ENCODE results near the gene ITSN1.
"Not testable (repeated sequence)": the region's sequence is repeated elsewhere in the genome, so short reads cannot be mapped to it uniquely, and the experiment has no call there.

ITSN1 gene

DNA sequence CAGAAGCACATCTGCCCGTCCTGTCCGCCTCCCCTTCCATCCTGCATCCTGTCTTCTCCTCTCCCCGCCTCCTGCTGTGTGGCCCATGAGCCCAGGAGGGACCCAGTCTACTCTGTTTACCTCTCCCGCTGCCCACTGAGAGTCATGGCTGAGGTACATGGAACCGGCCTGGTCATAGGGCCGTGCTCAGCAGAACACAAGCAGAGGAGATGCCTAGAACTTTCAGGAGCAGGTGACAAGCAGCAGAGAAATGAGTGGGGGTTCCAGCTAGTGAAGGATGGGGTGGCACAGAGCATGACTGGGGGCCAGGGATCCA is 202.5 kb downstream of the ITSN1 start:
- DNase-seq = no peak

DNA sequence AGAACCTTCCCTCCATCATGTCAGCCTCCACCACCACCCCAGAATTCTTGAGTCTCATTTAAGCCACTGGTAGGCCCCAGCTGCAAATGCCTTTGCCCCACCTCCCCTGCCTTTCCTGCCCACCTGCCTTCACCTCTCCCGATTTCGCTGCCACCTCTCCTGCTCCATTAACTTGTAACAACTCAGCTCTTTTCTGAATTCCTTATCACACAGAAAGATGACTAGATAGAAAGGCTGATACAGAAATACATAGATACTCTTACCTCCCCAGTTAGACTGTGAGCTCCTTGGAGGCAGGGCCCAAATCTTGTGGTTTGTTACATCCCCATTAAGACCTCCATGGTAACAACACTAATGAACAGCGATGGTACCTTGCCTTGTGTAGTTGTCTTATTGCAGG is 203.8 kb downstream of the ITSN1 start:
- DNase-seq = no peak

DNA sequence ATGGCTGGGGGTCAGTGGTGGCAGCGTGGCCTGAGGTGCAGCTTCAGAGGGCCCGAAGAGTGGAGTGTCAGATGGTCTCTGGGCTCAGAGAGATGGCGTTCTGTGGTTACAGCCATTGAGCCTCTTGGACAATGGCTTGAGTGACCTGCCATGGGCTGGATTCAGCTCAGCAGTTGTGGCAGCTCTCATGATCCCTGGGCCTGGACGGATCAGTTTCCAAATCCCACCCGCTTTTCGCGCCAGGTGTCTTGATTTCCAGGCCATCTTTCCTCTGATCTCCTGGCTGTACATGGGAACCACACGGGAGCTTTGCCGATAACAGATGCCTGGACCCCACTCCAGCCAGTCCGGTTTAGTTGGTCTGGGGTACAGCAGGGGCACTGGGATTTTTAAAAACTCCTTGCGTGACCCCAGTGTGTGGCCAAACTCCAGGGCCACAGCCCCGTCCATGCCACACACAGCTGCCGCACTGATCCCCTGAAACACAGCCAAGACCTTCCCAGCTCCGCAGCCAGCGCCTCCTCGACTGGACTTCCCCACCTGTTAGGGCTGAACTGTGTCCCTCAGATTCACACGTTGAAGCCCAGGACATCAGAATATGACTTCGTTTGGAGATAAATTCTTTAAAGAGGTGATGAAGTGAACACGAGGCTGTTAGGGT is 205.4 kb downstream of the ITSN1 start:
- no peak for DNase-seq

DNA sequence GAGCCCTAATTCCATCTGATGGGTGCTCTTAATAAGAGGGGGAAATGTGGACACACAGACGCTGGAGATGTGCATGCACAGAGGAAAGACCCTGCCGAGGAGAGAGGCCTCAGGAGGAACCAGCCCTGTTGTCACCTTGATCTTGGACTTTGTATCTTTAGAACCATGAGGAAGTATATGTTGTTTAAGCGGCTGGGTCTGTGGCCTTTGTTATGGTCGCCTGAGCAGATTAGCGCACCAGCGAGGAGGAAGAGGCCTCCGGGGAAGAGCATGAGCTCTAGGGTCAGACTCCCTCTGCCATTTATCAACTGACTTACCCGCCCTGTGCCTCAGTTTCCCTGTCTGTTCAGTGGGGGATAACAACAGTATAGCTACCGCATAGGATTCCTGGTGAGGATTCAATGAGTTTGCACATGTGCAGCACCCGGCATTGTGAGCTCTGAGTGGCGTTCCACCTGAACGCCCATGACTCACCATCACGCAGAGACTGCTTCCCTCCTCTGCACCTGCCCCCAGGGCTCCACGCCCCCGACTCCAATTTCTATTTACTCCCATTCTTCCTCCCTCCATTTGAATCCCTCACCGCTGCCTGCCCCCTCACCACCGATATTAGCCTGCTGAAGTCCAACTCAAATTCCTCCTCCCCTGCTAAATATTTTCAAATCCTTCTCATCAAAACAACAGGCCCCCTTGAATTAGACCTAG is 206.1 kb downstream of the ITSN1 start:
- no peak for DNase-seq

DNA sequence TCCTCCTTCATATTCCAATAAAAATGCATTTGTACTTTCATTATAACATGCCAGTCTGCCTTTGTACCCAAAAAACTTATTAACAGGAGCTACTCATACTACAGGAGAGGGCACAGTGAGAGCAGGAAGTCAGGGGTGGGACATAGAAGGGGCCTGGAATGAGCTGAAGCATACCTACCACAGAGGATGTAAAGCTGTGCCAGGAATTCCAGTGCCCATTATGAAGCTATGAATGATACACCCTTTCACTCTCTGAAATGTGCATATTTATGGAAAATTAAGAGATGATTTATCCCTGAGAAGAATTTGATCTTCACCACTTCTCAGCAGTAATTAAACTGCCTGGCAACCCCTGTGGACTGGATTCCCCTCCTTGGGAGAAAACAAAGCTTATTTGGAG is 207.5 kb downstream of the ITSN1 start:
- no peak for DNase-seq

DNA sequence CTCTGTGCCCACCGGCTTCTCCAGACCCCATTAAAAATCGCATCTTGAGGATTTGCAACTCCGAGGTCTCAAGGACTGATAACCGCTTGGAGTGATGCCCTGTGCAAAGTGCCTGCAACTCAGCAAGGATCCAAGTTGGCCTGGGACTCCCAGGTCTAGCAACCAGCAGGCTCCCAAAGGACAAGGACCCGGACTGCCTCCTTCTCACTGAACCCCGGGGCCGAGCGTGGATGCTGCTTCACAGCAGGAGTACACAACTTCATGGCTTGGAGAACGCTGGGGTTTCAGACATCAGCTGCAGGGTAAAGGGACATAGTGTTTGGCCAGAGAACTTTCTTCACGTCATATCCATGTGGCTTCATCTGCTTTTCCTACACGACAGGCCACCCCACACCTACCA is 208.1 kb downstream of the ITSN1 start:
- DNase-seq = no peak

DNA sequence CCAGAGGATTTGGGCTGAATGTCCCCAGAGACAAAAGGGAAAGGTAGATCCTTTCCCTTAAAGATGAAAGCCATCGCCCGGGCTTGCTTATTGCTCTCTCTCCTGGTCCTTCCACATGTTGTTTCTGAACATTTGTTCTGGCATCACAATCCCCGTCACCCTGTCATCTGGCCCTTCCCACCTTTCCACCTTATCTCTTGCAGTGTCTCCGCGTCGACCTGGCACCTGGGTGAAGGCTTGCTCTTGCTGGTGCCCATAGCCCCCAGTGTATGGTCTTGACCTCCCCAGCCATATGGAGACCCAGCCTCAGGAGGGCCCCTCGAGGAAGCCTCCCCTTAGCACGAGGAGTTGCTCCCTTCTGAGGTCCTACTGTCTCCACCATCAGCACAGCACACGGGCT is 208.7 kb downstream of the ITSN1 start:
- DNase-seq = no peak

DNA sequence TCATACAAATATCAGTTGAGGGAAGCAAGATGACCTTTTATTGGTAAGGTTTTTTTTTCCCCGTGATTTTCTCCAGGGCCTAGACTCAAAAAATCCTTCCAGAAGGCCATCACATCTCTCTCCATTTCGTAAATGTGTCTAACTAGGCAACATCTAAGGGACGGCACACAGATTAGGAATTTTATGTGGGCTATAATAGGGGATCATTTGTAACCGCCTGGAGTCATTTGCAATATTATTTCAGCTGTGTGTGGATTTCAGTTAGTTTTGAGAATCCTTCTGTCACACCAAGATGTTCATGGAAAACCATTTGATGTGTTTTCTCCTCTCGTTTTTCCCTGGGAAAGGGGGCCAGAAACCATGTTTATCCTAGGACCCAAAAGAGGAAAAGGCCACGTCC is 210.2 kb downstream of the ITSN1 start:
- no peak for DNase-seq

DNA sequence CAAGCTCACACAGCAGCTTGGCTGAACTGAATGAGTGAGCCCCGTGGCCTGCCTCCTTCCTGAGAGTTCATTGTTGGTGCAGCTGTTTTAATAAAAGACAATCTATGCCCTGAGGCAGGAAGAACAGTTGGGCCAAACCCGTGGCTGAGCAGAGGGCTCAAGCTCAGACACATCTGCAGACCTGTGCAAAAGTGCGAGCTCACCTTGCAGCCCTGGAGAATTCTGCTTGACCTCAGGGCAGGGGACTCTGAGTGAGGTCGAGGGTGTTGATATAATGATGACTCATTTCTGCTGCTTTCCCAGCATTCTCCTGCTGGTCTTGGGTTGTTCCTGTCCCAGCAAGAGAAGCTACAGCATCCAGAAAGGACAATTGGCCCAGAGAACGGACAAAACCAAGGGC is 212.3 kb downstream of the ITSN1 start:
- no peak for DNase-seq

DNA sequence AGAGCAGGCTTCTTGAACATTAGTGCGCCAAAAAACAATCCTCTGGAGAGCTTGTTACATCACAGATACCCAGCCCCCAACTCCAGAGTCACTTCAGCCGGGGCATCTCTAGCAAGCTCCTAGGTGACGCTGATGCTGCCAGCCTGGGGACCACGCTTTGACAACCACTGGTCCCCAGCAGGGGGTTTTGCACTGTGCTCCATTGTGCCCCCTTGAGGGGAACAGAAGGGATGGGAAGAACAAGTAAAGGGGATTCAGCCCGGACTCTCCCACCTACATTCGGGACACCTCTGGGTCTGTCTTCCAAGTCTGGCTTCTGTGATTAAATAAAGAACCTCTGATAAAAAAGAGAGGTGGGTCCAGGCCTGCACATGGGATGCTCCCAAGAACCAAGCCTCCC is 212.9 kb downstream of the ITSN1 start:
- DNase-seq = no peak

DNA sequence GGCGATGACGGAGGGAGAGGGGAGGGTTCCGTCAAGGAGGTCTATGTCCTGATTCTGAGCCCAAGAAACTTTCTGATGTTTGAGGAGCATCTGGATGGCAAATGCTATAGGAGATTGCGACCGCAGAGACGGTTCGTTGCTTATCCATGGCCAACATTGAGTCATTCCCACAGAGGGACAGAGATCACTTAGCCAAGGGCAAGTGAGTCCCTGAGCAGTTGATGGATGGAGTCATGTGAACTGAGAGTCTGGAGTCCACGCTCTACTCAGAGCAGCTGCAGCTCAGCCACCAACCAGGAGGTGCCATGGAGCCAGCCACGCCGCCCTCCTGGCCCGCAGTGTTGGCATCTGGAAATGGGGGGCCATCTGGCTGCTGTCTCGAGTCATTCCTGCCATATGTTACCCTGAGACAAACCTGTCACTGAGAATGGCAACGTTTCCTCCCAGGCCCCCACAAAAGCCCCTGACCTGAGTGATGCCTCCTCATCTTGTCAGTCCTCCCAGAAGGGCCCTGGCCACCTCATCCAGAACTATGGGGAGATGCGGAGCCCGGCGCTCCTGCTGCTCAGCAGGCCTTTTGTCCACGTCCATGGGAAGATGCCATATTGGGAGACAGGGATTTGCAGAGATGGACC is 214.7 kb downstream of the ITSN1 start:
- DNase-seq = no peak

DNA sequence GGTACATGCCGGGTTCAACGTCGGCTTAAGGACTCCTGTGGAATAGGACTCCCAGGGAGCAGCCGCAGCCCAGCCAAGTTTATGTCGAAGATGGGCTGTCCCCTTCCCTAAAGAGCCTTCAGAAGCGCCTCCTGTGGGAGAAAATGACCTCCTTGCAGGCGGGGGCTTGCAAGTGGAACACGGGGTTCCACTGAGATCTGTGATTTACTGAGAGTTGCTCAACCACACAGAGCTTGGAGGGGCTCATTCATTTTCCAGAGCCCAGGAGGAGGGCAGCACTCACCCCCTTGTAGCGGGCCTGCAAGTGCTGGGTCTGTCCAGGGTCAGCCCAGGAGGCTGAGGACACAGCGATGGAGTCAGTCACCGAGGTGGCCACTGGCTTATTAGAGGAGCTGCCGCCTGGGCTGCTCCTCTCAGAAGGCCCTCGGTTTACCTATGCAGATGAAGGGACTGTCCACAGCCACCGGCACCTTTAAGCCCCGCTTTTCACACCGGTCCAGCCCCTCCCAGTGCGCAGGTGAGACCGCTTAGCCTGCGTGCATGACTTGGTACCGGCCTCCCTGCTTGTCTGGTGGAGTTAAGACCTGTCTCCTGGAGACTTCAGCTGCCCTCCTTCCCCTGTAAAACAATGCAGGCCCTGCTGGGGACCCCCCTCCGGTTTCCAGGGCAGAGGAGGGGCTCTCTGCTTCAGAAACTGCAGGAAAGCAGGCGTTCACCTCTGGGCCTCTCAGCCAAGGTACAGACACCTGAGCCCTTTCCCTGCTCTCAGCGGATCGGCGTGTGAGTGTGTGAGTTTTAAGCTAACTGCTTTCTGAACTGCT is 215.8 kb downstream of the ITSN1 start:
- no peak for DNase-seq

DNA sequence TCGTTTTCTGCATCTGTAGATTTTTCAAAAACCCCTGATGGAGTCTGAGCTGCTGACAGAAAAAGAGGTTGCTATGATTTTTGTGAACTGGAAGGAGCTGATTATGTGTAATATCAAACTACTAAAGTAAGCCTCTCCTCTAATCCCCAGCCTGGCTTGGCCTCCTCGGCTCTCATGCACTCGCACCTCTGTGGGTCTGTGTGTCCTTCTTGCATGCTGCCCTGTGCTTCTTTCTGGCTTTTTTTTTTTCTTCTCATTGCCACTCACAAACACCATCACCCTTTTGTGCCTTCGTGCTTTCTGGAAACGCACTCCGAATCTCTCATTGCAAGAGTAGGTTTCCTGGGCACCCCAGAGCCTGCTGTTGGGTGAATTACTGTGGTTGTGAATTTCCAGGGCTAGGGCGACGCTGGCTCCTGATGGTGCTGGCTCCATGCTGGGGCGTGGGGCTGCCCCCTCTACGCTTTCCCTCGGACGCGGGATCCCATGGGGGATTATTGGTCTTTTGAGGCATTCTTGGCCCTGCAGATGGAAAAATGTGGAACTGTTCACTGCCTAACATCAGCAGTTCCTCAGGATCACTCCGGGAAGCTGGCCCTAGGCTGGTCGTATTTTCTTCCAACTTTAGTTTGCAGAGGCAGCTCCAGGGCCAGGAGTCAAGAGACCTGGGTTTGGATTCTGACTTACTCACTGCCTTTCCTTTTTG is 216.5 kb downstream of the ITSN1 start:
- DNase-seq = no peak

DNA sequence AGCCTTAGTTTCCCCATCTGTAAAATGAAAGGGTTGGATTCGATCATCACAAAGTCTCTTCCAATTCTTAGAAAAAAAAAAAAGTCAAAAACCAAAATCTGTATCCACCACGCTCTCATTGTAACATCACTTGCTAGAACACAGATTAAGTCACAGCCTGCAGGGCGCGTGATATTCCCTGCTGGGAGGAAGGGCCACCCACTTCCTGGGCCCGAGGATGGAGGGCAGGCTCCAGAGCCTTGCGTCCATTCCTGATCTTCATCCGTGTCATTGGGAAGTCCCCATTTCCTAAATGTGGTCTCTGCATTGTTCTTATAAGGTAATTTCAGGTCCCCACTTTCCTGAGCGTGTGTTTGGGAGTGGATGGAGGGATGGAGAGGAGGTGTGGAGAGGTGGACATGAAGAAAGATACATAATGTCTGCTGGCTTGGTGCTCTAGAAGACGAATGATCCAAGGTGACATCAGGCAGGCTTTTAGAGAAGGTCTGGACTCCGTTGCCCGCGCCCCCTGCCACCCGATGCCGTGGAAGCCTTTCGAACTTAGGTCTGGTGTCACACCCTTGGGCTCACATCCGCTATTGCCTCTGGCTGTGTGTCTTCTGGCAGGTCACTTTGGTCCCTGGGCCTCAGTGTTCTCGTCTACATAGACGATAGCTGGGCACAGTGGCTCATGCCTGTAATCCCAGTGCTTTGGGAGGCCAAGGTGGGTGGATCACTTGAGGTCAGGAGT is 217.2 kb downstream of the ITSN1 start:
- DNase-seq = no peak

DNA sequence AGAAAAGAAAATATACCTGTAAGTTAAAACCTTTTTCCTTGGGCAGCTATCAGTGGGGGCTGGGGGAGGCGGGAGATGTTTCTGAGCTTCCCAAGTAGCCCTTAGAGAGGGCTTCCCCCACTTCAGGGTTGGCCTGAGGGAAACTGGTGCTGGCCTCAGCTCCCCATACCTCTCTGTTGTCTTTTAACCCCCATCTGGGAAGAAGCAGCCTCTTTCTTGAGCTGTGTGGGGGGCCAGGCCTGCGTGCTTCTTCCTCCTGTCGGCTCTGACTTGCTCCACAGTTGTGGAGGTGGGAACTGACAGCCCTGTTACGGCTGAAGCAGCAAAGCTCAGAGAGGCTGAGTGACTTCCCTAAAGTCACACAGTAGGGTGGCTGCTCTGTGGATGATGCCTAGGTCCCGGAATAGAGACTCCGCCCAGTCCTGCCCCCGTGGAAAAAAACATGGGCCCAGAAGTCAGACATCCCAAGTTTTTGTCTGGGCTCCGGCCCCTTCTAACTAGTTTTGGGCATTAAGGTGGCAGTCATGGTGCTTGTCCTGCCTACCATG is 218.1 kb downstream of the ITSN1 start:
- DNase-seq = no peak

DNA sequence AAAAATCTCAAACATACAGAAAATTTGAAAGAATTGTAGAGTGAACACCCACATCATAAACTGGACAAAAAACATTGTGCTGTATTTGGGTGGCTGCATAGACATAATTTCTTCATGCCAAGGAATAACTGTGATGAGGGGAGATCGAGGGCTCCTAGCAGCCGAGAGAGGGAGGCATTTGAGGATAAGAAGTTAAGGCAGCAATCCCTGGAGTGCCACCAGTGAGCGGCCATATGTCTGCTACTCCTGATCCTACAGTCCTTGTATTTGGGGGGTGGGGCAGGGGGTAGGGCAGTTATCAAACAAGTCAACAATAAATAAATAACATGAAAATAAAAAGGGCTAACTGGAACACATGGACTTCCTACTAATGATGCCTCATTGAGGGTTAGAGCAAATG is 218.8 kb downstream of the ITSN1 start:
- no peak for DNase-seq

DNA sequence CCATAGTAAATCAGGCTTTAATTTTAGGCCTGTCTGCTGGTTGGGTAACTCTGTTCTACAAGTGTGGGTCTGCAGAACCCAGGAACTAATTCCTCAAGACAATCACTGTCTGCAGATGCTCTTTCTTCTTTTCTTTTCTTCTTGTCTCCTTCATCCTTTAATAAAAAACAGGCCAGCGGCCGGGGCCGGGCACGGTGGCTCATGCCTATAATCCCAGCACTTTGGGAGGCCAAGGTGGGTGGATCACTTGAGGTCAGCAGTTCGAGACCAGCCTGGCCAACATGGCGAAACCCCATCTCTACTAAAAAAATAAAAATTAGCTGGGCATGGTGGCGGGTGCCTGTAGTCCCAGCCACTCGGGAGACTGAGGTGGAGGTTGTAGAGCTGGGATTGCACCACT is 220.9 kb downstream of the ITSN1 start:
- DNase-seq = not testable (repeated sequence)

DNA sequence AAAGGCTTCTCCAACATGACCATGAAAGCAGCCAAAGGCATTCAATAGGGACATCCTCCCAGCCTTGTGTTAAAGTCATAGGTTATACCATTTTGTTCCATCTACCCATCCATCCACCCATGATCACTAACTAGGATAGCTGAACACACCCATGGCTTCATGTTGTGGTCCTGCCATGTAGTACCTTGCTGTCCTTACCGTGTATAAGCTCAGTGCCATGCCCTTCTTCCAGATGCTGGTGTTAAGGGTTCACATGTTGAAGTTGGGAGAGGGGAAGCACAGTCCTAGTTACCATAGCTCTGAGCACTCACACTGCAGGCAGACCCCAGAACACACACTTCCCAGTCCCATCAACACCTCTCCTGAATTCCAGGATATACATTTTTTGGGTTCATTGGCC is 221.8 kb downstream of the ITSN1 start:
- DNase-seq = no peak

DNA sequence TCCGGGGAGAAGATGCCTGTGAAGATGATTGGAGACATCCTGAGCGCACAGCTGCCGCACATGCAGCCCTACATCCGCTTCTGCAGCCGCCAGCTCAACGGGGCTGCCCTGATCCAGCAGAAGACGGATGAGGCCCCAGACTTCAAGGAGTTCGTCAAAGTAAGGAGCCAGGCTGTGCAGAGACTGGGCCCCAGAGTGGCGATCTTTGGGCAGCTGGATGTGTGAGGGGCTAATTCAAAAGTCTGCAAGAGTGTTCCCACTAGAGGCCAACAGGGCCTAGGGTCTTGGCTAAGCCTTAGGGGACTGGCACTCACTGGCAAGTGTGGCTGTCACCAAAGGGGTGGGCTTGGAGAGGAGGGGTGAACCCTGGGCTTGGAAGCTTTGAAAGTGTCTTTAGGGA is 222.9 kb downstream of the ITSN1 start:
- DNase-seq = no peak

DNA sequence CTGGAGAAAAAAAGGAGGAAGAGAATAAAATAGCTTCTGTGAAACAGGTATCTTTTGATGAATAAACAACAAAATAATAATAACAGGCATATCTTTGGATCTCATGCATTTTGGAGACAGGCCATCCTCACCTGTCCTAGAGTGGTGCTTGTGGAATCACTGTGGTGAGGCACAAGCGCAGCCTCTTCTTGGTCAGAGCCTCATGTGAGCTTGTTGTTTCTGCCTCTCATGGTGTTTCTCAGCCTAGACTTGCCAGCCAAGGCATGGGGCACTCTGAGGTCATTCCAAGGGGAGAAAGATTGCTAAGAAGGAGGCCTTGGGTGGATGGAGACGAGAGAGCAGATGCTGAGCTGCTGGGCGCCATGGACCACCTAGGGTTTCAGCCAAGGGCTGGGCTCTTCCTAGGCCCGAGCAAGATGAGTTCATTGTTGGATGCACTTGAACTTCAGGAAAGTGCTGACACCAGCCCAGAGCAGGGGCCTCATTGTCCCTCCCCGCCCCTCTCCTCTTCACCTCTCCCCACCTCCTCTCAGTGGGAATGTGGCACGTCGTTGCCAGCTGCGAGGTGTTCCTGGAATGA is 223.8 kb downstream of the ITSN1 start:
- DNase-seq = no peak

DNA sequence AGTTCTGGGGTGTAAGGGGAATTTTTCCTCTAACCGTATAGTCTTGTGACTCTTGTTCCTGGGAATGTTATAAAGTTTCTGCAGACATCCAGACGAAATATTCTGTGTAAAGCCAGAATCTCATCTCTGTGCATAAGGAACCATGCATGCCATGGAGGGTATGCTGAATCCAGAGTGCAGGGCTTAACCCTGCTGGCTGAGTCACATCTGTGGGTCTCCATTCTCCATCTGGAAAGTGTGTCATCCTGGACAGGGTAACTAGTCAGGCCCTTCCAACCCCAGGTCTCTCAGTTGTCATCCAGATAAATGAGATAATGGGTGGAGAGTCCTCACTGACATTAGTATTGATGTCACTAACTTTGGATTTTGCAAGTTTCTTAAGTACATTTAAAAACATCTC is 224.5 kb downstream of the ITSN1 start:
- no peak for DNase-seq

DNA sequence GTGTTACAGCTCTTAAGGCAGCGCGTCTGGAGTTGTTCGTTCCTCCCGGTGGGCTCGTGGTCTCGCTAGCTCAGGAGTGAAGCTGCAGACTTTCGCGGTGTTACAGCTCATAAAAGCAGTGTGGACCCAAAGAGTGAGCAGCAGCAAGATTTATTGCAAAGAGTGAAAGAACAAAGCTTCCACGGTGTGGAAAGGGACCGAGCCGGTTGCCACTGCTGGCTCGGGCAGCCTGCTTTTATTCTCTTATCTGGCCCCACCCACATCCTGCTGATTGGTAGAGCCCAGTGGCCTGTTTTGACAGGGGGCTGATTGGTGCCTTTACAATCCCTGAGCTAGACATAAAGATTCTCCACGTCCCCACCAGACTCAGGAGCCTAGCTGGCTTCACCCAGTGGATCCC is 225.6 kb downstream of the ITSN1 start:
- DNase-seq = not testable (repeated sequence)
